Myocyte (in vitro differentiated cells): ENCODE results near the gene TGFBR3L. TPM values are rescaled to one million over a fixed set of nuclear protein-coding genes. Genes with fewer than 3 reads are reported as not detected.

ENCODE experiments used
- DNase-seq: peaks from one replicate; pipeline ENCODE4 v3.0.0-alpha.2; 2012; ENCODE audit warnings: low read depth
- total RNA-seq: library from RNA; depleted of rRNA; stranded (reverse); fragments of >200 nt; gene quantifications from 2 replicates; pipeline ENCODE4 v1.2.3, GENCODE V29; 2014

The TGFBR3L gene
- total RNA-seq, 1 donor from 2014 or later, result 4.2 TPM

- peak; percentile 99 for DNase-seq
Measured at GRCh38 chr19:7903244-7904073, 11.2 kb upstream of the TGFBR3L start, which contains the start of gene MAP2K7. MAP2K7 (plus strand) TSS chr19:7903877; CDS start chr19:7903945, 68 bp downstream.

DNA sequence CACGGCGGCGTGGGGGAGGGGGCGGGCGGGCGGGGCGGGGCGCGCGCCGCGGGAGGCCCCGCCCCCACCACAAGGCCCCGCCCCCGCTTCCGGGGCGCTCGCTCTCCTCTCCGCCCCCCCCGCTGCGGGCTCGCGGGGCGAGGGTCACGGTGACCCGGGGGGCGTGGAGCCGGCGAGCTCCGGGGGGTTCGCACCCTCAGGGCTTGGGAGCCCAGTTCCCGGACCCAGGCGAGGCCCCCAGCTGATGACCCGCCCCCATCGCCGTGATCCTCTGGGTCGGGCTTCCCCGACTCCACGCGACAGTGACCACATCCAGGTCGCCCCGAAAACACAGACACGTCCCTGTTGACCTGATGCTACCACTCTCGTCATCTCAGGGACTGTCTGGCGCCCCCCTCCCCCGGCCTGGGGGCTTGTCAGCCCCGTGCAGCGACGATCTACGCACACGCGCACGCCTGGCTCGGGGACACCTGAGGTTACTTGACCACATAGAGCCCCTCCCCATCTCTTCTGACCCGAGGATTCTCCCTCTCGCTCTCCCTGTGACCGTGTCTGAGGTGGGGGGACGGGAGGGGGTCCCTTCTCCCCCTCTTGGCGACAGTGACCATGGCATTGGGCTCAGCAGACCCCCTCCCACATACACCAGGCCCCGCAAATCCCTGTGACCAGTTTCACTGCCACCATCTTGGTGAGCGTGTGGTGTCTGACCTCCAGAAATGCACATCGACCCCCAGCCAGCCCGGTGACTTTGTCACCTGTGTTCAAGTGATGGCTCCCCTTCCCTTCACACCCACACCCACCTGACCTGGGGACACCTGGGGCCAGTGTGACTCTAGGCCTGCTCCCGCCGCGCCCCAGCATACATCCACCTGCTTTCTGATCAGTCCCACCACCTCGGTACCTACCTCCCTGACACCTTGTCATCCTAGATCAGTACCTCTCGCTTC, 10.3 kb upstream of the TGFBR3L start:
- no peak for DNase-seq

- DNase-seq, result no peak
Measured at GRCh38 chr19:7905268-7905667, 9.4 kb upstream of the TGFBR3L start.

GRCh38 chr19:7905859-7906258, 8.8 kb upstream of the TGFBR3L start:
- no peak for DNase-seq

DNA sequence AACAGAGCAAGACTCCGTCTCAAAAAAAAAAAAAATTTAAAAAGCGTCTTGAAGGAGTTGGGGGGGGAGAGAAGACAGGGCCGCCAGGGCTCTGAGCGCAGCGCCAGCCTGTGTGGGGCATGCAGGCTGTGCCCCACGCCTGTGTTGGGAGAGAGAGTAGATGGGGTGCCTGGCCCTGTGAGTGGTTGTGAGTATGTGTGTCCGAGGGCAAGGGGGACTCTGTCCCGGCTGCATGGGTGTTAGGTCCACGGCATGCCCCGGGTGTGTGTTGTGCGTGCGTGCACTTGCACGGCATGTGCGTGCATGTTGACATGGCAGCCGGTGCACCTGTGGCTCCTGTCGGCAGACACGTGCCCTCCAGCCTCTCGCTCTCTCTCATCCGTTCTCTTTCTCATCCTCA, 7.5 kb upstream of the TGFBR3L start:
- DNase-seq, result no peak

DNA sequence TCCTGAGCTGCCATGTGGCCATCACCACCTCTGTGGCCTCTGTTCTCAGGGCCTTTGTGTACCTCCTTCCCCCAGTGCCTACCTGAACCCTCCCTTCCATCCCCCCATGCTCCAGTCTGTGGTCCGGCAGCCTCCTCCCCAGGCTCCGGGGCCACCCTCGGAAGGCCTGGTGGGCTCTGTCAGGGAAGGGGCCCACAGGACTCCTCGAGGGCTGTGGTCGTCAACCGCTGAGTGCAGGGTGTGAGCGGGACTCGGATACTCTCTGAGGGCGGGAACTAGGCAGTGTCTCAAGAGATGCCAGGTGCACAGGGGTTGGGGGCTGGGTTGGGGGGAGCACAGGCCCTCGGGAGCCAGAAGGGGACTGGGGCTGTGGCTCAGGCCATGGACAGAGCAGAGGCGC, 7.1 kb upstream of the TGFBR3L start:
- DNase-seq, result no peak

- no peak for DNase-seq
Measured at GRCh38 chr19:7908078-7908699, 6.4 kb upstream of the TGFBR3L start.

DNA sequence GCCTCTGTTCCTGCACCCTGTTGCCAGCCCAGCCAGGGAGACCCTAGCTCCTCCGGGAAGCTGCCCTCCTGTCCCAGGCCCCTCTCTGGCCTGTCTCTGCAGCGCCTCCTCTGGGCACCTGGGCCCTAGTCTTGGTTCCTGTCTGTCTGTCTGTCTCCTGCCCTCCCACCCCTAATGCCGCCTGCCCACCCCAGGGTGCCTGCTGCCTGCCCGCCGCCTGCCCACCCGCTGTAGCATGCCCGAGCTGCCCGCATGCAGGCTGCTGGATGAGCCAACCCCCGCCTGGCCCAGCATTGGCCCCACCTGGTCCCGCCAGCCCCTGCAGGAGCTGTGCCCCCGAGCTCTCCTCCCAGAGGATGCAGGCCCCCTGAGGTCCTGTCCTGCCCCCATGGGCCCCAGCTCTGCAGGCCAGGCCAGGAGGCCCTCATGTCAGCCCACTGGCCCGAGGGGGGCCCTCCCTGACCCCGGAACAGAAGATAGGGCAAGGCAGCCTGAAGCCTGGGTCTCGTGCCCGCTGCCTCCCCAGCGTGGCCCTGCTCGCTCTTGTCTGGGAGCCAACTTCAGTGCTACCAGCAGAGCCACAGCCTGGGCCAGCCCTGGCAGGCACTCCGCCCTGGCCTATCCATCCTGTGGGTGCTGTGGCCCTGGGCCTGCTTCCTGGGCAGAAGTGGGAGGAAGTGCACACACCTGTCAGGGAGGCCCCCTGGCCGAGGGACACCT, 5.7 kb upstream of the TGFBR3L start:
- DNase-seq, result no peak

GRCh38 chr19:7909471-7910067, 5.1 kb upstream of the TGFBR3L start:
- DNase-seq, result no peak

DNA sequence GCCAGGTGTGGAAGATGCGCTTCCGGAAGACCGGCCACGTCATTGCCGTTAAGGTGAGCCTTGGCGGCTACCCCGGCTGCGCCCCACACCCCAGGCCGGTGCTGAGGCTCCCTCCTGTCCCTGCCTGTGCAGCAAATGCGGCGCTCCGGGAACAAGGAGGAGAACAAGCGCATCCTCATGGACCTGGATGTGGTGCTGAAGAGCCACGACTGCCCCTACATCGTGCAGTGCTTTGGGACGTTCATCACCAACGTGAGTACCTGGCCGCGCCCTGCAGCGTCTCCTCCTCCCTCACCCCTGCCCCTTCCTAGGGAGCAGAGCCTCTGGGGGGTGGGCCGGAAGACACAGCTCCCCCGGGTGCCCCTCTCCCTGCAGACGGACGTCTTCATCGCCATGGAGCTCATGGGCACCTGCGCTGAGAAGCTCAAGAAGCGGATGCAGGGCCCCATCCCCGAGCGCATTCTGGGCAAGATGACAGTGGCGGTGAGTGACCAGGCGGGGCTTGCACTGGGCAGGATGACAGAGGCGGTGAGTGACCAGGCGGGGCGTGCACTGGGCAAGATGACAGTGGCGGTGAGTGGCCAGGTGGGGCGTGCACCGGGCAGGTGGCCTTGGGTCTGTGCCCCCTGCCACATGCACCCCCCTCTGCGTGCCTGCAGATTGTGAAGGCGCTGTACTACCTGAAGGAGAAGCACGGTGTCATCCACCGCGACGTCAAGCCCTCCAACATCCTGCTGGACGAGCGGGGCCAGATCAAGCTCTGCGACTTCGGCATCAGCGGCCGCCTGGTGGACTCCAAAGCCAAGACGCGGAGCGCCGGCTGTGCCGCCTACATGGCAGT, 4.1 kb upstream of the TGFBR3L start:
- DNase-seq, result no peak

DNA sequence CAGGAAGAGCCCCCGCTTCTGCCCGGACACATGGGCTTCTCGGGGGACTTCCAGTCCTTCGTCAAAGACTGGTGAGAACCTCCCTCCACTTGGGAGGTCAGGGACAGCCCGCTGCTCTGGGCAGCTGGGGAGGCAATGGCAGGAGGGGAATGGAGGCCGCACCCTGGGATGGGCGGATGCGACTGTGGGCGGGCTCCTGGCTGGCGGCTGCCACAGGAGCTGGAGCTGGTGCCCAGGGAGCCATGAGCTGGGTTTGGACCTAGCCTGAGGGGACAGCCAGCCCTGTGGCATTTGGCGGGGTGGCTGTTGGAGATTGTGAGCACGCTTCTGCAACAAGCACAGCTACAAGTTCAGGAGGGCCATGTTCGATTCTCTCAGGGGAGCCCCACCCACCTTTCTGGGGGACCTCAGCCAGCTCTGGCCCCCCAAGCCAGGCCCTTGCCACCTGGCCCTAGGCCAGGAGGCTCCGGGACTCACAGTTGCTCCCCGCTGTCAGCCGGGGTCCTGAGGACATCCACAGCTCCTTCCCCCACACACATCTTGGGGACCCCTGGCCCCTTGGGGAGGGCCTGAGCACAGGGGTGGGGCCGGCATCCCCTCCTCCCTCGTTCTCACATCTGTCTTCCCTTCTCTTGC, 3.0 kb upstream of the TGFBR3L start:
- DNase-seq, result no peak

- no peak for DNase-seq
Measured at GRCh38 chr19:7912144-7912696, 2.4 kb upstream of the TGFBR3L start.

- no peak for DNase-seq
Measured at GRCh38 chr19:7912697-7913564, 1.7 kb upstream of the TGFBR3L start.

DNA sequence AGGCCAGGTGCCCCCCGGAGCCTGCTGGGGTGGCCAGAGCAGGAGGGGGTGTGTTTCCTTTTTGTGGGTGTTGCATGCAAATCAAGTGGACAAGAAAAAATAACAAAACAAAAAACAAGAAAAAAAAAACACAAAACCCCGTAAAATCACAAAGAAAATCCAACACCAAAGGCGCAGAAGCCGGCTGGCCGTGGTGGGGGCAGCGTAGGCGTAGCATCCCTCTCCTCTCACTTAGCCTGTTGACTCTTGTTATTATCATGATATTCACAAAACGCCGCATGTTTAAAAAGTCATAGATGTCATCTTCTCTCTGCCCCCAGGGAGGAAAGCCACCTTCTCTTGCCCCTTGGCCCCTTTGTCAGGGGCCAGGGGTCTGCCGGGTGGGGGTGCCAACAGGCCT, 978 bp upstream of the TGFBR3L start:
- no peak for DNase-seq

GRCh38 chr19:7914099-7914498, 531 bp upstream of the TGFBR3L start:
- no peak for DNase-seq

GRCh38 chr19:7915250-7916102, 846 bp downstream of the TGFBR3L start:
- DNase-seq, result no peak
